ENCODE data around the gene BANP.
"Not testable (repeated sequence)": the region's sequence is repeated elsewhere in the genome, so short reads cannot be mapped to it uniquely, and the experiment has no call there.

BANP gene

GRCh38 chr16:88017587-88018101 lies 66.4 kb downstream of the BANP start:
- no peak for DNase-seq

GRCh38 chr16:88018382-88018781 lies 67.1 kb downstream of the BANP start:
- DNase-seq: not testable (repeated sequence)

GRCh38 chr16:88019041-88019820 lies 68.0 kb downstream of the BANP start:
- not testable (repeated sequence) for DNase-seq

- DNase-seq: no peak
Observed at GRCh38 chr16:88019821-88020515, 68.7 kb downstream of the BANP start.

GRCh38 chr16:88020516-88020885 lies 69.3 kb downstream of the BANP start:
- no peak for DNase-seq

- DNase-seq: not testable (repeated sequence)
Observed at GRCh38 chr16:88021041-88021970, 70.1 kb downstream of the BANP start.

GRCh38 chr16:88022076-88023042 lies 71.1 kb downstream of the BANP start:
- DNase-seq: no peak

GRCh38 chr16:88023366-88023765 lies 72.1 kb downstream of the BANP start:
- no peak for DNase-seq

- DNase-seq: no peak
Observed at GRCh38 chr16:88023786-88024185, 72.6 kb downstream of the BANP start.

- DNase-seq: peak; percentile 25
Observed at GRCh38 chr16:88024491-88025085, 73.4 kb downstream of the BANP start.

GRCh38 chr16:88025086-88025492 lies 73.9 kb downstream of the BANP start:
- DNase-seq: peak; percentile 29

- DNase-seq: not testable (repeated sequence)
Observed at GRCh38 chr16:88025828-88026555, 74.8 kb downstream of the BANP start.

- DNase-seq: no peak
Observed at GRCh38 chr16:88026964-88027938, 76.0 kb downstream of the BANP start.

- not testable (repeated sequence) for DNase-seq
Observed at GRCh38 chr16:88028177-88028930, 77.1 kb downstream of the BANP start.

- DNase-seq: no peak
Observed at GRCh38 chr16:88030498-88030897, 79.3 kb downstream of the BANP start.

- DNase-seq: not testable (repeated sequence)
Observed at GRCh38 chr16:88030961-88031360, 79.7 kb downstream of the BANP start.

GRCh38 chr16:88033003-88033740 lies 81.9 kb downstream of the BANP start:
- not testable (repeated sequence) for DNase-seq

GRCh38 chr16:88034770-88035169 lies 83.5 kb downstream of the BANP start:
- DNase-seq: no peak
